GM13977 (cell line): Measurements from ENCODE around the gene COL7A1.

Experiments used
- DNase-seq: peaks from one replicate; pipeline ENCODE4 v3.0.0; 2012; ENCODE audit warnings: low spot score
- CTCF ChIP-seq: IDR thresholded peaks from 2 replicates; pipeline ENCODE4 v1.5.1; 2012; ENCODE audit warnings: mild to moderate bottlenecking, control low read depth; ENCODE audit not compliant: insufficient read depth; ENCODE audit errors: extremely low read depth, missing control alignments
- in situ Hi-C: fragments of 300-500 bp; cut with MboI; formaldehyde crosslinking; loops from one replicate; pipeline ENCODE4 v1.12.0; 2022; ENCODE audit warnings: low sequenced_read_pairs, low pct_unique_long_range_greater_than_20kb, mixed read lengths, inconsistent platforms; ENCODE audit not compliant: unreplicated experiment

The COL7A1 gene

GRCh38 chr3:48607519-48607918 lies 12.4 kb upstream of the COL7A1 start:
- in situ Hi-C loops: no loop called here
- TF ChIP-seq CTCF: no peak
- no peak for DNase-seq

DNA sequence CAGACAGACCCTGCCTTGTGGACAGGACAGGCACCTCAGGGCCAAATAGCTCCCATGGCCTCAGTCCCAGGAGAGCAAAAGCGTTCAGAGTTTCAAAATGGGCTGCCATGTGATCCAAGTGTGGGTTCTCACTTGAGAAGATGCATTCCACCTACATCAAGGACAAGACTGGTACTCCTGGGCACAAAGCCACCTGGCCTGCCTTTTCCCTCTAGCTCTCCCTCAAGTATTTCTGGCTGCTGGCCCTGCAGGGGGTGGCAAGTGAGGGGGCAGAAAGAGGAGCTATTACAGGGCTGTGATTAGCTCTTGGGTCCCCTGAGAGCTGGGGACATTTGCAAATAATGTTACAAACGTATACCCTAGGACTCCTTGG lies 6.5 kb upstream of the COL7A1 start:
- no peak for TF ChIP-seq CTCF
- DNase-seq: no peak
- in situ Hi-C loops: no loop called here

- no peak for DNase-seq
- TF ChIP-seq CTCF: no peak
- in situ Hi-C loops: no loop called here
These were observed 5.8 kb upstream of the COL7A1 start for GRCh38 chr3:48600711-48601621.

DNA sequence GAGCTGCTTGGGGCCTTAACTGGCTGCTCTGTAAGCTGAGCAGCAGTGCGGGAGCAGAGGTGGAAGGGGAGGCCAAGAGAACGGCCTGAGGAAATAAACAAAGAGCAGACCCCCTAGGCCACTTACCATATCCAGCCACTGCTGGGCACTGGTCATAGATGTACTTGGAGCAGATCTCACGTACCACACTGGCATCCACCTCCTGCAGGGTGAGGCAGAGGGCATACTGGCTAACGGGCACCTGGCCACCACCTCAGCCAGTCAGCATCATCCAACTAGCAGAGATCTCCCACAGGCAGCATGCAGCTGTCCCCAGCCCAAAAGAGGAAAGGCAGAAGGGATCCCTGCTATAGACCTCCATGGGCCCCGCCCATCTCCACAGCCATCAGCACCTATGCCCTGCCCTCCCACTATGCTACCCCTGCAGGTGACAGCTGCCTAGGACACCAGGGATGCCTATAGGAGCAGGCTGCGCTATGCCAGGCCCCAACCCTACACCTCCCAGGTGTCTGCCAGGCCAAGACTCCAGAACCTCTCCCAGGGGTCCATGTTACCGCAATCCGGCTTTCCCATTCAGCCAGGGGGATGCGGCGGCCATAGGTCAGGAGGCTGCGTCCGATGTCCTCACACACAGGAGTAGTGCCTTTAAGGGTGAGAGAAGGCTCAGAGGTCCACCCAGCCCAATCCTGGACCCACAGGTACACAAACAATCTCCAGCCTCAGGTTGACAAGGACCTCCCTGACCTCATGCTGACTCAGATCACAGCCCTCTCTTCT lies 4.6 kb upstream of the COL7A1 start:
- no peak for TF ChIP-seq CTCF
- no peak for DNase-seq
- in situ Hi-C loops: no loop called here

DNA sequence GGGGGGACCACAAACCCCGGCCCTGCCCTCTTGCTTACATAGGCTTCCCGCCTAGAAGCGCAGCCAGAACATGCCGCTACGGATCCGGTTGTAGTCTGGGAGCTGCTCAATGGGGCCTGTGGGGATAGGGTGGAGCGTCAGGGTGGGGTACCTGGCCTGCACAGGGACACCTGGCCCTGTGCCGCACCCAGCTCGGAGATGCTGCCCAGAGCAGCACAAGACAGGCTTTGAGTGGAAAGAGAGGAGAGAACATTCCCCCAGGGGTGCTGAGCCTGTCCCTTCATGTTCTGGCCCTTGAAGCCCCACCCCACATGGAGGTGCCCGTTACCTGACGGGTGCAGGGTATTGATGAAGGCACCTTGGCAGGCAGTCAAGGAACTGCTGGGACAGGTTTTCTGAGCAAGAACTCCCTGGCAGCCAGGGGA lies 4.0 kb upstream of the COL7A1 start:
- DNase-seq: no peak
- in situ Hi-C loops: no loop called here
- no peak for TF ChIP-seq CTCF

DNA sequence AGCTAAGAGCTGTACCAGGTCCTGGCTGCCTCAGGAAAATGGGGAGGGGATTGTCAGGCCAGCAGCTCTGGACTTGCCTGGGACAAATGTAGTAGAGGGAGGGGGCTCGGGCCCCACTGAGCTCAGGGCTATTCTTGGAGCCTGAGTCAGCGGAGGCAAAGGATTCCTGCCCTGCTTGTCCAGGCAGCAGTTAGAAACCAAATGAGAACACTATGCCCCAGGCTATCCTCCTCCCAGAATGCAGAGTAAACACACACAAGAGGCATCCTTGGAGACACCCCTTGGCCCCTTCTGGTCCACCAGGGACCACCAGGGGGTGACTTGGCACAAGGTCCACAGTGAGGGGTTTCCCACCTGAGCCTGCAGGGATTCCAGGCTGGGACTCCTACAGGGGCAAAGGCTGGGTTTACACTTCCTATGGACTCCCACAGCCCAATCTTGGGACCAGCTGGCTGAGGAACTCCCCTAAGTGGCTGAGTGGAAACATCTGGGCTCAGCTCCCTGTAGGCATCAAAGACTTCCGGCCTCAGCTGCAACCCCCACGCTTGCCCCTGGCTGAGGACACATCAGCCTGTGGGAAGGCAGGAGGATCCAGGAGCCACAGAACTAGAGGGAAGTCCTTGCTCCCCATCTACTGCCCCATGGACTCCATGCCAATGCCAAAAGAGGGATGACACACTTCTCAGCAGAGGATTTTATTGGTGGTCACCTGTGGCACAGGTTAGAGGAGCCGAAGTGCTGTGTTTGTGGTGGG lies 3.4 kb upstream of the COL7A1 start:
- no peak for DNase-seq
- in situ Hi-C loops: no loop called here
- TF ChIP-seq CTCF: no peak
